Measurements from ENCODE around the gene CASKIN1. TPM values are rescaled to one million over a fixed set of nuclear protein-coding genes. Genes with fewer than 3 reads are reported as not detected.

Gene CASKIN1
- total and polyA plus RNA-seq, 2 of the 8 experiments (the other 6 are each of a cell fraction or from before 2014, with no cell fraction given), result 1.2 to 6.4 TPM

GRCh38 chr16:2189252-2189893 is 7.0 kb downstream of the CASKIN1 start:
- TF ChIP-seq TCF12 (IDR thresholded peaks at IDR 0.05; ENCODE audit: low read depth, low read length) (no peak), SAP30 (IDR thresholded peaks at IDR 0.05; ENCODE audit: insufficient read depth, insufficient replicate concordance, low read length) (no peak), KDM5A (IDR thresholded peaks at IDR 0.05; ENCODE audit: low read length) (no peak), JUND (IDR thresholded peaks at IDR 0.05; ENCODE audit: low read length) (no peak), POU5F1 (IDR thresholded peaks at IDR 0.05; ENCODE audit: low read depth, low read length) (no peak), HDAC2 (IDR thresholded peaks at IDR 0.05; ENCODE audit: borderline replicate concordance in 1 of 2, low read depth in 2 of 2, low read length in 2 of 2) (no peak), CREB1 (IDR thresholded peaks at IDR 0.05) (no peak), SP4 (IDR thresholded peaks at IDR 0.05; ENCODE audit: low read length) (no peak), ASH2L (IDR thresholded peaks at IDR 0.05; ENCODE audit: low read length) (no peak), RXRA (IDR thresholded peaks at IDR 0.05; ENCODE audit: insufficient read depth, low read depth, low read length) (no peak), SP2 (IDR thresholded peaks at IDR 0.05; ENCODE audit: low read length) (no peak), TAF1 (IDR thresholded peaks at IDR 0.05; ENCODE audit: low read depth, low read length) (no peak)
- CTCF ChIA-PET (ENCODE audit: partially characterized antibody), result interaction anchor here (0.7 to 1.9 kb wide), 4 partner anchors 20 to 49 kb away, joined by 3 to 4 read pairs (median 3); no protein-coding TSS in a partner anchor
- POLR2A ChIA-PET (ENCODE audit: partially characterized antibody), result interaction anchor here (0.6 to 2.2 kb wide), 8 partner anchors 9 to 280 kb away, joined by 3 to 12 read pairs (median 4); partner anchors contain the start of genes ECI1 and TRAF7

More at GRCh38 chr16:2189252-2189893, 7.0 kb downstream of the CASKIN1 start:
- no peaks in the 10 kb centered on the region for H3K36me3 ChIP-seq (ENCODE audit: control insufficient read depth in 2 of 4, insufficient read depth in 4 of 4, low read length in 3 of 4)
- no peak overlapping the region for H2AFZ ChIP-seq (ENCODE audit: low read length)
- no peak overlapping the region; the same call in 1 of the 2 replicates for H4K8ac ChIP-seq (ENCODE audit: extremely low read depth, insufficient read depth, low read length)
- H2AK5ac ChIP-seq (ENCODE audit: low read depth, low read length), result no peak overlapping the region
- H4K20me1 ChIP-seq (replicated peaks in 1 of 2; ENCODE audit: control insufficient read depth in 1 of 2, insufficient read depth in 2 of 2, low read length in 2 of 2), result peaks cover under 1 to 8% of the 10 kb centered on the region in 2 experiments
- no peaks in the 10 kb centered on the region for H3K23me2 ChIP-seq (ENCODE audit: low read depth, low read length)
- H4K5ac ChIP-seq (ENCODE audit: insufficient read length, low read depth, low read length), result no peak overlapping the region
- H3K4ac ChIP-seq (replicated peaks; ENCODE audit: insufficient read length, low read depth, low read length), result no peak overlapping the region
- FAIRE-seq (no peak), DNase-seq (ENCODE audit: low read depth in 1 of 2, low spot score in 2 of 2) (no peak)
- H3K18ac ChIP-seq (ENCODE audit: extremely low read depth, low read length), result no peak overlapping the region
- H3K4me1 ChIP-seq (replicated peaks in 1 of 4; ENCODE audit: control insufficient read depth in 3 of 4, insufficient read depth in 4 of 4, low read length in 3 of 4), result no peaks in the 10 kb centered on the region; a peak in 1 of 7 replicates
- no peaks in the 10 kb centered on the region for H3K79me1 ChIP-seq (ENCODE audit: low read depth, low read length)
- no peak overlapping the region for H2BK15ac ChIP-seq (ENCODE audit: low read length)
- no peak overlapping the region for H2BK120ac ChIP-seq (replicated peaks; ENCODE audit: low read depth, low read length)
- H3K56ac ChIP-seq (replicated peaks; ENCODE audit: insufficient read length, low read depth, low read length), result no peak overlapping the region
- no peak overlapping the region for H3K27ac ChIP-seq (ENCODE audit: low read depth, low read length)
- 92% methylated on average over 16 of the region's 25 CpGs; no CpG with 5 or more reads in 1 of the 2 experiments for WGBS, 2 experiments (ENCODE audit: extremely low coverage in 1 of 2, insufficient coverage in 1 of 2, insufficient read length in 1 of 2, insufficient replicate concordance in 2 of 2, low coverage in 1 of 2, low lambda C conversion rate in 2 of 2, missing lambda C conversion rate in 1 of 2)
- H3K9me3 ChIP-seq (ENCODE audit: insufficient read depth in 2 of 2, low read depth in 1 of 2, low read length in 1 of 2), result no peaks in the 10 kb centered on the region
- no peak overlapping the region for H3K4me3 ChIP-seq (ENCODE audit: extremely low read depth in 1 of 4, insufficient read depth in 2 of 4, low read depth in 3 of 4, low read length in 4 of 4)
- no peak overlapping the region for H3K23ac ChIP-seq (ENCODE audit: insufficient read length)
- no peaks in the 10 kb centered on the region for H3K79me2 ChIP-seq (ENCODE audit: control insufficient read depth in 1 of 2, insufficient read depth in 2 of 2, low read length in 2 of 2)
- no peak overlapping the region for H3K14ac ChIP-seq (ENCODE audit: insufficient read length)
- H3K9ac ChIP-seq (replicated peaks in 1 of 4; ENCODE audit: extremely low read depth in 1 of 4, low read depth in 3 of 4, low read length in 3 of 4), result no peak overlapping the region
- no peak overlapping the region for H2BK20ac ChIP-seq (ENCODE audit: low read length)
- H4K91ac ChIP-seq (replicated peaks; ENCODE audit: insufficient read length, low read length), result no peak overlapping the region
- H2BK12ac ChIP-seq (ENCODE audit: low read depth, low read length), result no peak overlapping the region
- no peak overlapping the region for H3K4me2 ChIP-seq (ENCODE audit: insufficient read depth in 1 of 2, low read depth in 2 of 2, low read length in 2 of 2)
- H3K27me3 ChIP-seq (replicated peaks in 1 of 4; ENCODE audit: control insufficient read depth in 3 of 4, extremely low read depth in 1 of 4, insufficient read depth in 3 of 4, low read length in 3 of 4), result no peaks in the 10 kb centered on the region
- H2BK5ac ChIP-seq (ENCODE audit: low read depth, low read length), result no peak overlapping the region

Measured in H1 (cell line).